Activated B cell treated with CpG ODN at 0.5 μM for 24 hours (primary cell): ENCODE results near the gene TMEM132A. TPM values are rescaled to one million over a fixed set of nuclear protein-coding genes. Genes with fewer than 3 reads are reported as not detected.
"Not testable (repeated sequence)": the region's sequence is repeated elsewhere in the genome, so short reads cannot be mapped to it uniquely, and the experiment has no call there.

Source experiments
- ATAC-seq: fragments of 200-7000 bp; cut with Tn5 transposase; one replicate; pipeline ENCODE4 v1.10.0; 2021; ENCODE audit warnings: low read depth, mild to moderate bottlenecking, moderate library complexity
- CTCF ChIA-PET: fragments of 350-600 bp; sonication (Branson Sonifier 250); formaldehyde crosslinking; loops from one replicate; lab custom pipeline; 2021; ENCODE audit warnings: antibody characterized with exemption; lab: Charles Lee
- POLR2A ChIA-PET: fragments of 350-600 bp; sonication (Branson Sonifier 250); formaldehyde crosslinking; loops from one replicate; lab custom pipeline; 2021; ENCODE audit warnings: antibody characterized with exemption; lab: Charles Lee
- DNase-seq: peaks from one replicate; pipeline ENCODE4 v3.0.0; 2022
- H3K27ac Mint-ChIP-seq: one replicate; pipeline ENCODE4 v1.8.0; 2020; ENCODE audit warnings: mixed read lengths
- H3K27me3 Mint-ChIP-seq: one replicate; pipeline ENCODE4 v1.8.0; 2021; ENCODE audit warnings: mixed read lengths
- H3K36me3 Mint-ChIP-seq: one replicate; pipeline ENCODE4 v1.8.0; 2021; ENCODE audit warnings: low read depth, mixed read lengths
- H3K4me1 Mint-ChIP-seq: one replicate; pipeline ENCODE4 v1.8.0; 2021; ENCODE audit warnings: mixed read lengths
- H3K4me3 Mint-ChIP-seq: one replicate; pipeline ENCODE4 v1.8.0; 2020; ENCODE audit warnings: mild to moderate bottlenecking, mixed read lengths
- H3K9me3 Mint-ChIP-seq: one replicate; pipeline ENCODE4 v1.8.0; 2020; ENCODE audit warnings: mixed read lengths
- CTCF ChIP-seq: fragments of 200-600 bp; IDR thresholded peaks from one replicate; pipeline ENCODE4 v1.8.0; 2022; ENCODE audit warnings: antibody characterized with exemption, mild to moderate bottlenecking
- intact Hi-C: fragments of 100-400 bp; cut with micrococcal nuclease; formaldehyde crosslinking; loops from one replicate; pipeline ENCODE4 v1.15.1; 2024
- total RNA-seq: library from RNA; stranded (reverse); gene quantifications from 2 replicates; pipeline ENCODE4 v1.2.3, GENCODE V29; 2022

TMEM132A gene
- total RNA-seq, 1 donor from 2014 or later = 8.7 TPM

DNA sequence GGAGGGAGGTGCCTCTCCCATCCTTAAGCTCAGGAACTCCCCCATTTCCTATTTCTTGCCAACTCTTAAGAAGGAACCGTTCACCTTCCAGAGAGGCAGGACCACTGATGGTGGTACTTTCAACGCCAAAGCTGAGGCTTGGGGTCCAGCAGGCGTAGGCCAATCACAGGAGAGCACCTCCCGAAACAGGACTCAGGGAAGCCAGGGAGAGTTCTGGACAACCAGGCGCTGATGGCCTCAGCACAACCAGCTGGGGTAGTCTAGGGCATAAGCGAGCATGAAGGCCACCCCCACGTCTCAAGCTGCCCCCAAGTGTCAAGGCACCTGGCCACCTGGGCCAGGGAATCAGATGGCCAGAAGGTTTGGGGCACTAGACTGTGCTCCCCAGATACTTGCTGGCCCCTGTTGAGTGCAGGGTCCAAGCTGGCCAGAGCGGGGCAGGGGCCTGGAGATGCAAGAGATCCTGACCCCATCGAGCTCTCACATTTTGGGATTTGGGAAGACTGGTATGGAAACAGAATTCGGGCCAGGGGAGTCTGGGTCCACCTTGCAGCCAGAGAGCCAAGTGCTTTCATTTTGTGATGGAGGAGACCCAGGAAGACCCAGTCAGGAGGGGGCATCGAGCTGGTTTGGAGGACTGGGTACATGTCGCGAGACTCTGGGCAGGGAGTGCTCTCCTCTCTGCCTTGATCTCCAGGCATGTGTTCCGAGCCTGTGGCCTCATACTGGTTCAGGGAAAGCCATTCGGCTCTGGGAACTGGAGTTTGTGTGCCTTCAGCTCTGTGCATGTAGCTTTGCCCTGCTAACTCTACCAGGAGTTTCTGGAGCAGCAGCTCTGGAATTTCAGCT is 48.1 kb downstream of the TMEM132A start:
- peak overlapping the region; percentile 37 for H3K27ac Mint-ChIP-seq
- peak overlapping the region; percentile 53 for H3K4me3 Mint-ChIP-seq
- CTCF ChIA-PET = interaction anchor here (1.0 to 2.1 kb wide), 3 partner anchors 16 to 98 kb away, joined by 3 to 5 read pairs (median 4); no protein-coding TSS in a partner anchor
- H3K36me3 Mint-ChIP-seq = no peaks in the 10 kb centered on the region
- TF ChIP-seq CTCF = no peak
- intact Hi-C loops = no loop called here
- no peaks in the 10 kb centered on the region for H3K27me3 Mint-ChIP-seq
- ATAC-seq (no peak), DNase-seq (no peak)
- H3K9me3 Mint-ChIP-seq = peaks cover 4% of the 10 kb centered on the region
- peaks cover 36% of the 10 kb centered on the region for H3K4me1 Mint-ChIP-seq
- POLR2A ChIA-PET = interaction anchor here (0.6 to 1.9 kb wide), 5 partner anchors 18 to 662 kb away, joined by 3 to 6 read pairs (median 5); no protein-coding TSS in a partner anchor

GRCh38 chr11:60973699-60974098 is 49.4 kb downstream of the TMEM132A start:
- no peaks in the 10 kb centered on the region for H3K36me3 Mint-ChIP-seq

GRCh38 chr11:60974316-60974715 is 50.1 kb downstream of the TMEM132A start:
- DNase-seq, H3K27me3 Mint-ChIP-seq, H3K36me3 Mint-ChIP-seq, H3K4me3 Mint-ChIP-seq, CTCF ChIA-PET, H3K9me3 Mint-ChIP-seq, intact Hi-C loops, ATAC-seq, POLR2A ChIA-PET: not testable (repeated sequence)
- H3K4me1 Mint-ChIP-seq = peaks cover 43% of the 10 kb centered on the region
- peak overlapping the region; percentile 56 for H3K27ac Mint-ChIP-seq

More at GRCh38 chr11:60973699-60974098, 49.4 kb downstream of the TMEM132A start:
- Mint-ChIP-seq H3K4me3 (no peak overlapping the region), H3K27ac (no peak overlapping the region), H3K9me3 (no peaks in the 10 kb centered on the region), H3K27me3 (no peaks in the 10 kb centered on the region), H3K4me1 (peaks cover 43% of the 10 kb centered on the region)
- POLR2A ChIA-PET = no interaction called here
- no peak for TF ChIP-seq CTCF
- intact Hi-C loops = no loop called here
- DNase-seq (no peak), ATAC-seq (no peak)
- CTCF ChIA-PET = no interaction called here

DNA sequence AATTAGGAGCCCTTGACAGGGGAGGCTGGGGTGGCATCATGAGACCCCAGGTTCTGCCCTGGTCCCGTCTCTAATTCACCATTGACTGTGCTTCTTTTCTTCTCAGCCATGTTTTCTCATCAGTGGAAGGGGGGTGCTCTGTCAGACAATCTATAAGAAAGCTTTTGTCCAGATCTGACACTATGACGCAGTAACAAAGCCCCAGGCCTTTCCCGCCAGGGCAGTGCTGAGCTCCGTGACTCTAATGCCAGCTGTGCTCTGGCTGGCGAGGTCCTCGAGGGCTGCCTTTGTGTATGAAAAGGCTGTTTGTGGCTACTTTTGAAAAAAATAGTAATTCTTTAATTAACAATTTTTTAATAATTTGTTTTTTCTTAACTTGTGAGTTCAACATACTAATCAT is 50.5 kb downstream of the TMEM132A start:
- ChIA-PET CTCF (no interaction called here), POLR2A (no interaction called here)
- peaks cover 43% of the 10 kb centered on the region for H3K4me1 Mint-ChIP-seq
- no peaks in the 10 kb centered on the region for H3K9me3 Mint-ChIP-seq
- no peak overlapping the region for H3K4me3 Mint-ChIP-seq
- intact Hi-C loops = no loop called here
- no peaks in the 10 kb centered on the region for H3K27me3 Mint-ChIP-seq
- H3K27ac Mint-ChIP-seq = peak overlapping the region; percentile 56
- no peak for TF ChIP-seq CTCF
- DNase-seq = no peak
- no peaks in the 10 kb centered on the region for H3K36me3 Mint-ChIP-seq
- no peak for ATAC-seq

DNA sequence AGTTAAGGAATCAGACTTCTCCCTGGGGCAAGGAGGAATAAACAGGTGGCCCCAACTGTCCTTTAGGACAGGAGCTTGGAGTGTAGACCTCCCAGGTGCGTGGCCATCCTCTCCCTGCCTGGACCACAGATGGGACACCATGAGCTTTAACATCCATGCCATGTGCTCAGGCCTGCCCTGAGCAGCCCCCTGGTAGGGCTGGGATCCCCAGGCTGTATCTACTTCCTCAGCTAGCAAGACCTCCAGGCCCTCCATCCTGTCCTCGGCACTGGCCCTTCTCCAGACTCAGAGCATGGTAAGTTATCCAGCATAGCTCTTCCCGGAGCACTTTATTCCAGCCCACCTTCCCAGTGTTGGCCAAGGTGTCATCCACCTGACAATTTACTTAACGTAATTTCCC is 53.0 kb downstream of the TMEM132A start:
- Mint-ChIP-seq H3K9me3 (no peaks in the 10 kb centered on the region), H3K27ac (no peak overlapping the region), H3K4me1 (peaks cover 20% of the 10 kb centered on the region), H3K4me3 (no peak overlapping the region), H3K36me3 (no peaks in the 10 kb centered on the region), H3K27me3 (no peaks in the 10 kb centered on the region)
- TF ChIP-seq CTCF = no peak
- DNase-seq (no peak), ATAC-seq (no peak)
- intact Hi-C loops = no loop called here
- POLR2A ChIA-PET = interaction anchor here (0.6 kb wide), 1 partner anchor 88 kb away, joined by 4 read pairs; no protein-coding TSS in a partner anchor
- CTCF ChIA-PET = interaction anchor here (0.8 to 0.9 kb wide), 2 partner anchors 9 to 62 kb away, joined by 3 read pairs; no protein-coding TSS in a partner anchor
